ENCODE data around the gene IFITM1. TPM values are rescaled to one million over a fixed set of nuclear protein-coding genes. Genes with fewer than 3 reads are reported as not detected.

IFITM1 gene
- total RNA-seq, 1 experiment from 2014 or later: 3.2 TPM

GRCh38 chr11:272195-272930 is 41.5 kb upstream of the IFITM1 start:
- DNase-seq: no peak
- Histone ChIP-seq H3K27me3 (replicated peaks; ENCODE audit: control insufficient read depth, insufficient read depth, low read length) (no peaks in the 10 kb centered on the region), H3K36me3 (ENCODE audit: control insufficient read depth, insufficient read depth, low read length) (no peaks in the 10 kb centered on the region), H3K4me1 (peaks cover 5% of the 10 kb centered on the region; the same call in 1 of the 2 replicates), H3K9me3 (no peaks in the 10 kb centered on the region), H3K4me3 (ENCODE audit: low read depth, low read length) (no peak overlapping the region)
- H3K4me1 Mint-ChIP-seq (ENCODE audit: low read depth, unreplicated experiment): no peaks in the 10 kb centered on the region
- no peak overlapping the region for H3K27ac Mint-ChIP-seq (ENCODE audit: unreplicated experiment)
- ChIA-PET POLR2A (no interaction called here), CTCF (no interaction called here)
- intact Hi-C loops (cut with micrococcal nuclease; ENCODE audit: unreplicated experiment): no loop called here
- BruUV-seq (replicated peaks): no TSS peak
- no peak for TF ChIP-seq CTCF (IDR thresholded peaks at IDR 0.05; ENCODE audit: insufficient read depth in 1 of 2, low read depth in 1 of 2, low read length in 1 of 2, severe bottlenecking in 1 of 2, unreplicated experiment in 1 of 2)
- no peaks in the 10 kb centered on the region for H3K9me3 Mint-ChIP-seq (ENCODE audit: unreplicated experiment)
- H3K36me3 Mint-ChIP-seq (ENCODE audit: insufficient read depth, unreplicated experiment): no peaks in the 10 kb centered on the region
- no peak overlapping the region for H3K4me3 Mint-ChIP-seq (ENCODE audit: unreplicated experiment)
- peaks cover 3% of the 10 kb centered on the region for H3K27me3 Mint-ChIP-seq (ENCODE audit: insufficient read depth, unreplicated experiment)

- H3K4me3 Mint-ChIP-seq (ENCODE audit: unreplicated experiment): no peak overlapping the region
- Histone ChIP-seq H3K4me1 (peaks cover 5% of the 10 kb centered on the region; the same call in 1 of the 2 replicates), H3K9me3 (no peaks in the 10 kb centered on the region), H3K27me3 (replicated peaks; ENCODE audit: control insufficient read depth, insufficient read depth, low read length) (no peaks in the 10 kb centered on the region), H3K36me3 (ENCODE audit: control insufficient read depth, insufficient read depth, low read length) (no peaks in the 10 kb centered on the region), H3K4me3 (ENCODE audit: low read depth, low read length) (no peak overlapping the region)
- intact Hi-C loops (cut with micrococcal nuclease; ENCODE audit: unreplicated experiment): no loop called here
- H3K9me3 Mint-ChIP-seq (ENCODE audit: unreplicated experiment): no peaks in the 10 kb centered on the region
- no peak for DNase-seq
- H3K27me3 Mint-ChIP-seq (ENCODE audit: insufficient read depth, unreplicated experiment): peaks cover 3% of the 10 kb centered on the region
- ChIA-PET CTCF (interaction anchor here (0.6 kb wide), 1 partner anchor 9 kb away, joined by 3 read pairs; no protein-coding TSS in a partner anchor), POLR2A (no interaction called here)
- H3K36me3 Mint-ChIP-seq (ENCODE audit: insufficient read depth, unreplicated experiment): no peaks in the 10 kb centered on the region
- H3K27ac Mint-ChIP-seq (ENCODE audit: unreplicated experiment): no peak overlapping the region
- H3K4me1 Mint-ChIP-seq (ENCODE audit: low read depth, unreplicated experiment): no peaks in the 10 kb centered on the region
- no TSS peak for BruUV-seq (replicated peaks)
- no peak for TF ChIP-seq CTCF (IDR thresholded peaks at IDR 0.05; ENCODE audit: insufficient read depth in 1 of 2, low read depth in 1 of 2, low read length in 1 of 2, severe bottlenecking in 1 of 2, unreplicated experiment in 1 of 2)
Observed at GRCh38 chr11:272931-273198, 41.0 kb upstream of the IFITM1 start.

GRCh38 chr11:276219-276618 is 37.6 kb upstream of the IFITM1 start:
- H3K4me3 Mint-ChIP-seq (ENCODE audit: unreplicated experiment): no peak overlapping the region
- H3K27me3 Mint-ChIP-seq (ENCODE audit: insufficient read depth, unreplicated experiment): peaks cover 9% of the 10 kb centered on the region
- no peaks in the 10 kb centered on the region for H3K9me3 Mint-ChIP-seq (ENCODE audit: unreplicated experiment)
- peaks cover 5% of the 10 kb centered on the region for H3K36me3 Mint-ChIP-seq (ENCODE audit: insufficient read depth, unreplicated experiment)
- no peaks in the 10 kb centered on the region for H3K4me1 Mint-ChIP-seq (ENCODE audit: low read depth, unreplicated experiment)
- POLR2A ChIA-PET: no interaction called here
- Histone ChIP-seq H3K27me3 (replicated peaks; ENCODE audit: control insufficient read depth, insufficient read depth, low read length) (peaks cover under 1% of the 10 kb centered on the region; the same call in 1 of the 2 replicates), H3K4me3 (ENCODE audit: low read depth, low read length) (no peak overlapping the region), H3K36me3 (ENCODE audit: control insufficient read depth, insufficient read depth, low read length) (no peaks in the 10 kb centered on the region), H3K4me1 (peaks cover 19% of the 10 kb centered on the region), H3K9me3 (no peaks in the 10 kb centered on the region)
- TF ChIP-seq CTCF (IDR thresholded peaks at IDR 0.05; ENCODE audit: insufficient read depth in 1 of 2, low read depth in 1 of 2, low read length in 1 of 2, severe bottlenecking in 1 of 2, unreplicated experiment in 1 of 2): no peak
- intact Hi-C loops (cut with micrococcal nuclease; ENCODE audit: unreplicated experiment): no loop called here
- DNase-seq: no peak
- CTCF ChIA-PET: interaction anchor here (0.5 kb wide), 1 partner anchor 501 kb away, joined by 4 read pairs; no protein-coding TSS in a partner anchor
- no peak overlapping the region for H3K27ac Mint-ChIP-seq (ENCODE audit: unreplicated experiment)
- no TSS peak for BruUV-seq (replicated peaks)

Data from Caco-2 (cell line).